Liver (tissue), 9 donors: Measurements from ENCODE around the gene PTAR1. TPM values are rescaled to one million over a fixed set of nuclear protein-coding genes. Genes with fewer than 3 reads are reported as not detected.
A peak's percentile ranks its signal among the peaks of the same experiment; 100 is the strongest.

Experiments
- DNase-seq: peaks from one replicate; pipeline ENCODE4 v3.0.0-alpha.2; 2017; ENCODE audit warnings: low spot score
- H3K27ac ChIP-seq, 2 donors: one replicate each; pipeline ENCODE4 v1.7.0; 2013; ENCODE audit warnings: inconsistent platforms in 2 of 2, low read length in 2 of 2, control low read depth in 1 of 2, low read depth in 1 of 2, mild to moderate bottlenecking in 1 of 2
- H3K27me3 ChIP-seq, 4 donors: one replicate each; pipeline versions ENCODE4 v1.6.1 to v1.7.0; 2013; ENCODE audit warnings: low read length in 3 of 4, inconsistent platforms in 1 of 4, mild to moderate bottlenecking in 1 of 4, moderate library complexity in 1 of 4; ENCODE audit not compliant: control insufficient read depth in 4 of 4, insufficient read depth in 4 of 4
- H3K36me3 ChIP-seq, 4 donors: one replicate each; pipeline versions ENCODE4 v1.6.1 to v1.7.0; 2013; ENCODE audit warnings: low read length in 3 of 4, mild to moderate bottlenecking in 3 of 4, low read depth in 1 of 4, moderate library complexity in 1 of 4; ENCODE audit not compliant: control insufficient read depth in 4 of 4, insufficient read depth in 3 of 4
- H3K4me1 ChIP-seq, 4 donors: one replicate each; pipeline versions ENCODE4 v1.6.1 to v1.7.0; 2013; ENCODE audit warnings: low read length in 3 of 4, mild to moderate bottlenecking in 3 of 4, moderate library complexity in 1 of 4; ENCODE audit not compliant: control insufficient read depth in 4 of 4, insufficient read depth in 4 of 4
- H3K4me3 ChIP-seq, 3 donors: one replicate each; pipeline versions ENCODE4 v1.6.1 to v1.7.0; 2013; ENCODE audit warnings: low read length in 3 of 3, control low read depth in 1 of 3, low read depth in 1 of 3, mild to moderate bottlenecking in 1 of 3
- H3K9ac ChIP-seq, 2 donors: one replicate each; pipeline ENCODE4 v1.7.0; 2013; ENCODE audit warnings: low read length in 2 of 2, mild to moderate bottlenecking in 2 of 2, moderate library complexity in 2 of 2, control low read depth in 1 of 2, low read depth in 1 of 2
- H3K9me3 ChIP-seq, 4 donors: one replicate each; pipeline versions ENCODE4 v1.6.1 to v1.7.0; 2013; ENCODE audit warnings: low read length in 3 of 4; ENCODE audit not compliant: control insufficient read depth in 4 of 4
- ATF3 ChIP-seq: IDR thresholded peaks from 2 replicates; pipeline ENCODE4 v1.6.1; 2016; ENCODE audit warnings: antibody characterized with exemption
- CTCF ChIP-seq: fragments of 150-350 bp; IDR thresholded peaks from 2 replicates; pipeline ENCODE4 v1.5.1; 2017; ENCODE audit warnings: improper control_type of control experiment, low read depth, low read length; ENCODE audit not compliant: missing input control
- EGR1 ChIP-seq, 2 donors: IDR thresholded peaks; 2 replicates each; pipeline ENCODE4 v1.6.1; 2016 to 2018; ENCODE audit warnings: antibody characterized with exemption in 2 of 2, low read depth in 2 of 2
- FOXA1 ChIP-seq: IDR thresholded peaks from 2 replicates; pipeline ENCODE4 v1.6.1; 2016; ENCODE audit warnings: antibody characterized with exemption
- FOXA2 ChIP-seq: IDR thresholded peaks from 2 replicates; pipeline ENCODE4 v1.6.1; 2016; ENCODE audit warnings: antibody characterized with exemption
- GABPA ChIP-seq, 2 donors: IDR thresholded peaks in 1 of 2; conservative IDR thresholded peaks in 1 of 2; 2 replicates each; pipeline ENCODE4 v1.6.1; 2016; ENCODE audit warnings: antibody characterized with exemption in 2 of 2, mild to moderate bottlenecking in 1 of 2, moderate library complexity in 1 of 2
- HNF4A ChIP-seq, 2 donors: conservative IDR thresholded peaks; 2 replicates each; pipeline ENCODE4 v1.6.1; 2016; ENCODE audit warnings: antibody characterized with exemption in 2 of 2, mild to moderate bottlenecking in 2 of 2
- HNF4G ChIP-seq: IDR thresholded peaks from 2 replicates; pipeline ENCODE4 v1.6.1; 2016; ENCODE audit warnings: antibody characterized with exemption
- JUND ChIP-seq, 2 donors: IDR thresholded peaks; 2 replicates each; pipeline ENCODE4 v1.6.1; 2016; ENCODE audit warnings: antibody characterized with exemption in 2 of 2
- NR2F2 ChIP-seq: IDR thresholded peaks from 2 replicates; pipeline ENCODE4 v1.6.1; 2016; ENCODE audit warnings: antibody characterized with exemption
- RAD21 ChIP-seq, 2 donors: IDR thresholded peaks; 2 replicates each; pipeline ENCODE4 v1.6.1; 2016; ENCODE audit warnings: antibody characterized with exemption in 2 of 2, mild to moderate bottlenecking in 2 of 2
- REST ChIP-seq: IDR thresholded peaks from 2 replicates; pipeline ENCODE4 v1.6.1; 2016; ENCODE audit warnings: antibody characterized with exemption, mild to moderate bottlenecking
- RXRA ChIP-seq, 2 donors: IDR thresholded peaks; 2 replicates each; pipeline ENCODE4 v1.6.1; 2017 to 2018; ENCODE audit warnings: antibody characterized with exemption in 2 of 2, mild to moderate bottlenecking in 1 of 2
- SP1 ChIP-seq: IDR thresholded peaks from 2 replicates; pipeline ENCODE4 v1.6.1; 2018; ENCODE audit warnings: antibody characterized with exemption, mild to moderate bottlenecking
- TAF1 ChIP-seq: conservative IDR thresholded peaks from 2 replicates; pipeline ENCODE4 v1.6.1; 2016; ENCODE audit warnings: antibody characterized with exemption, mild to moderate bottlenecking
- YY1 ChIP-seq: IDR thresholded peaks from 2 replicates; pipeline ENCODE4 v1.6.1; 2016; ENCODE audit warnings: antibody characterized with exemption, mild to moderate bottlenecking
- ZBTB33 ChIP-seq: IDR thresholded peaks from 2 replicates; pipeline ENCODE4 v1.6.1; 2016; ENCODE audit warnings: antibody characterized with exemption
- WGBS: extraction: QIAGEN DNeasy Blood & Tissue Kit; methylation state at CpG from one replicate; pipeline ENCODE4 v1.1.7; 2013; 5-methylcytosine and 5-hydroxymethylcytosine counted together
- polyA plus RNA-seq, 2 donors: library from polyadenylated mRNA; stranded (reverse) in 1 of 2; unstranded in 1 of 2; fragments of 200-250 nt in 1 of 2; fragments of >200 nt in 1 of 2; fragmentation: Nextera tagmentation in 1 of 2; extraction: Ambion mirVana in 1 of 2; gene quantifications; one replicate each; pipeline versions ENCODE4 v1.2.1 to v1.2.3, GENCODE V29; 2013 to 2015
- total RNA-seq, 2 donors: library from RNA; depleted of rRNA; stranded (reverse); fragments of >200 nt; gene quantifications; one replicate each; pipeline ENCODE4 v1.2.3, GENCODE V29; 2014
- TF ChIP-seq, protein P1 (sequence below): IDR thresholded peaks from 2 replicates; pipeline ENCODE4 v1.6.1; 2016; ENCODE audit warnings: antibody characterized with exemption
- donor health status: healthy.
- donor health status: healthy.
- donor health status: healthy.
- donor health status: healthy.
- donor health status: healthy.

PTAR1 gene
- total and polyA plus RNA-seq, 4 donors: 5.4 to 67.9 (median 28.7) TPM

DNA sequence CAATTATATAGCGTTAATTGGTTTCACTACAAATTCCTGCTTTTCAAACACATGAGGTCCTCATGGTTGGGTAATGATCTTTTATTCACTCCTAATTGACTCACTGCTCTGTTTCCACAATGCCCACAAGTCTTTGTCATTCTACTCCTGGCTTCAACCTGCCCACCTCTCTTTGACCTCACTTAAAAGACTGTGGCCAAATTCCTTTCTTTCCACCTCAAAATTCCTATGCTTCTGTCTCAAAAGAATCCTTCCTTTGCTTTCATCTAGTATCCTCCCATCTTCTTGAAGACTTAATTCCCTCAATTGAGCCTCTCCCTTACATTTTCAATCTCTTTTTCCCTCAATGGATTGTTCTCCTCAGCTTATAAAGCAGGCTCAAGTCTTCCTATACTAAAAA is 92.5 kb downstream of the PTAR1 start (continued):
- TF ChIP-seq HNF4A (conservative IDR thresholded peaks at IDR 0.05): no peak
- TF ChIP-seq HNF4G: no peak
- no peak for TF ChIP-seq NR2F2

- Histone ChIP-seq H3K4me3 (no peak overlapping the region), H3K9me3 (no peaks in the 10 kb centered on the region), H3K27me3 (no peaks in the 10 kb centered on the region), H3K36me3 (no peaks in the 10 kb centered on the region), H3K27ac (peak overlapping the region; percentile 51 to 84), H3K4me1 (peaks cover 0 to 29% (median 11%) of the 10 kb centered on the region in 4 donors), H3K9ac (no peak overlapping the region)
- TF ChIP-seq RXRA (IDR thresholded peaks at IDR 0.05): peak; percentile 13 to 30
- TF ChIP-seq HNF4G: no peak
- TF ChIP-seq ATF3: no peak
- peak; percentile 42 to 49 for TF ChIP-seq HNF4A (conservative IDR thresholded peaks at IDR 0.05)
- no peak for TF ChIP-seq TAF1
- TF ChIP-seq SP1: peak; percentile 32
- TF ChIP-seq YY1: peak; percentile 68
- no peak for TF ChIP-seq FOXA2
- no peak for TF ChIP-seq JUND (IDR thresholded peaks at IDR 0.05)
- TF ChIP-seq EGR1 (IDR thresholded peaks at IDR 0.05; ENCODE audit: low read depth in 2 of 2): no peak
- TF ChIP-seq, protein P1, sequence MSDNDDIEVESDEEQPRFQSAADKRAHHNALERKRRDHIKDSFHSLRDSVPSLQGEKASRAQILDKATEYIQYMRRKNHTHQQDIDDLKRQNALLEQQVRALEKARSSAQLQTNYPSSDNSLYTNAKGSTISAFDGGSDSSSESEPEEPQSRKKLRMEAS: peak; percentile 39
- TF ChIP-seq CTCF: no peak
- TF ChIP-seq ZBTB33: no peak
- TF ChIP-seq RAD21 (IDR thresholded peaks at IDR 0.05): peak in 1 of 2 donors; percentile 40
- no peak for TF ChIP-seq FOXA1
- TF ChIP-seq GABPA (IDR thresholded peaks at IDR 0.05 in 1 of 2, conservative IDR thresholded peaks at IDR 0.05 in 1 of 2): no peak
- no peak for TF ChIP-seq NR2F2
- peak; percentile 53 for TF ChIP-seq REST
- WGBS: 26% methylated on average over 2 of the region's 2 CpGs
- DNase-seq: no peak
Observed at GRCh38 chr9:69660304-69660703, 99.5 kb downstream of the PTAR1 start.

Other genes with a start within 250 kb of the PTAR1 start
- gene APBA1, start 87.6 kb downstream of the PTAR1 start, total RNA-seq: 10 to 100 TPM in 1 of 2 donors, 1 to 10 TPM in 1; 7.1 to 19.0 TPM
- gene APBA1, start 87.6 kb downstream of the PTAR1 start, polyA plus RNA-seq: 1 to 10 TPM; 2.8 to 5.1 TPM
- gene CFAP95, start 60.8 kb upstream of the PTAR1 start, total RNA-seq: not detected
- not detected for gene CFAP95, start 60.8 kb upstream of the PTAR1 start, polyA plus RNA-seq